Measurements from ENCODE around the gene KRTAP4-2.

The KRTAP4-2 gene

DNA sequence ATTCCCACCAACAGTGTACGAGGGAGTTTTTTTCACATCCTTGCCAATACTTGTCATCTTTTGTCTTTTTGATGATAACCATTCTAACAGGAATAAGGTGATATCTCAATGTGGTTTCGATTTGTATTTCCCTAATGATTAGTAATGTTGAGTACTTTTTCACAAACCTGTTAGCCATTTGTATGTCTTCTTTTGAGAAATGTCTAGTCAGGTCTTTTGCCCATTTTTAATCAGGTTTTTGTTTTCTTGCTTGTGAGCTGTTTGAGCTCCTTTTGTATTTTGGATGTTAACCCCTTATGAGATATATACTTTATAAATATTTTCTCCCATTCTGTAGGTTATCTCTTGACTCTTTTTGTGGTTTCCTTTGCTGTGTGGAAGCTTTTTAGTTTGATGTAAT lies 26.5 kb downstream of the KRTAP4-2 start:
- no peak for ATAC-seq
- no peak for TF ChIP-seq GLIS3 (CRISPR knock-in tag; IDR thresholded peaks at IDR 0.05)
- no peak for TF ChIP-seq ARNTL (CRISPR knock-in tag; IDR thresholded peaks at IDR 0.05; ENCODE audit: borderline replicate concordance, low read depth)
- no peak for TF ChIP-seq ISL1 (CRISPR knock-in tag; IDR thresholded peaks at IDR 0.05)
- no peak for TF ChIP-seq ZNF8 (CRISPR knock-in tag; IDR thresholded peaks at IDR 0.05)
- TF ChIP-seq PPARA (CRISPR knock-in tag; IDR thresholded peaks at IDR 0.05; ENCODE audit: borderline replicate concordance), result no peak
- no peak for TF ChIP-seq ZC3H10 (CRISPR knock-in tag; IDR thresholded peaks at IDR 0.05)
- no peak for TF ChIP-seq TCF4 (CRISPR knock-in tag; IDR thresholded peaks at IDR 0.05; ENCODE audit: borderline replicate concordance)
- TF ChIP-seq CSRNP3 (CRISPR knock-in tag; IDR thresholded peaks at IDR 0.05), result no peak
- no peak for TF ChIP-seq ZNF70 (CRISPR knock-in tag; IDR thresholded peaks at IDR 0.05)
- TF ChIP-seq ZFP30 (CRISPR knock-in tag; IDR thresholded peaks at IDR 0.05), result no peak
- TF ChIP-seq, protein P1, sequence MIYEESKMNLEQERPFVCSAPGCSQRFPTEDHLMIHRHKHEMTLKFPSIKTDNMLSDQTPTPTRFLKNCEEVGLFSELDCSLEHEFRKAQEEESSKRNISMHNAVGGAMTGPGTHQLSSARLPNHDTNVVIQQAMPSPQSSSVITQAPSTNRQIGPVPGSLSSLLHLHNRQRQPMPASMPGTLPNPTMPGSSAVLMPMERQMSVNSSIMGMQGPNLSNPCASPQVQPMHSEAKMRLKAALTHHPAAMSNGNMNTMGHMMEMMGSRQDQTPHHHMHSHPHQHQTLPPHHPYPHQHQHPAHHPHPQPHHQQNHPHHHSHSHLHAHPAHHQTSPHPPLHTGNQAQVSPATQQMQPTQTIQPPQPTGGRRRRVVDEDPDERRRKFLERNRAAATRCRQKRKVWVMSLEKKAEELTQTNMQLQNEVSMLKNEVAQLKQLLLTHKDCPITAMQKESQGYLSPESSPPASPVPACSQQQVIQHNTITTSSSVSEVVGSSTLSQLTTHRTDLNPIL (CRISPR knock-in tag; IDR thresholded peaks at IDR 0.05; ENCODE audit: low read depth), result no peak
- TF ChIP-seq, protein P2, sequence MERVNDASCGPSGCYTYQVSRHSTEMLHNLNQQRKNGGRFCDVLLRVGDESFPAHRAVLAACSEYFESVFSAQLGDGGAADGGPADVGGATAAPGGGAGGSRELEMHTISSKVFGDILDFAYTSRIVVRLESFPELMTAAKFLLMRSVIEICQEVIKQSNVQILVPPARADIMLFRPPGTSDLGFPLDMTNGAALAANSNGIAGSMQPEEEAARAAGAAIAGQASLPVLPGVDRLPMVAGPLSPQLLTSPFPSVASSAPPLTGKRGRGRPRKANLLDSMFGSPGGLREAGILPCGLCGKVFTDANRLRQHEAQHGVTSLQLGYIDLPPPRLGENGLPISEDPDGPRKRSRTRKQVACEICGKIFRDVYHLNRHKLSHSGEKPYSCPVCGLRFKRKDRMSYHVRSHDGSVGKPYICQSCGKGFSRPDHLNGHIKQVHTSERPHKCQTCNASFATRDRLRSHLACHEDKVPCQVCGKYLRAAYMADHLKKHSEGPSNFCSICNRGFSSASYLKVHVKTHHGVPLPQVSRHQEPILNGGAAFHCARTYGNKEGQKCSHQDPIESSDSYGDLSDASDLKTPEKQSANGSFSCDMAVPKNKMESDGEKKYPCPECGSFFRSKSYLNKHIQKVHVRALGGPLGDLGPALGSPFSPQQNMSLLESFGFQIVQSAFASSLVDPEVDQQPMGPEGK (CRISPR knock-in tag; IDR thresholded peaks at IDR 0.05; ENCODE audit: borderline replicate concordance), result no peak
- no peak for TF ChIP-seq ZFP3 (CRISPR knock-in tag; IDR thresholded peaks at IDR 0.05)
- no peak for TF ChIP-seq POU6F1 (CRISPR knock-in tag; IDR thresholded peaks at IDR 0.05; ENCODE audit: borderline replicate concordance, low read depth)
- no peak for TF ChIP-seq OSR1 (CRISPR knock-in tag; IDR thresholded peaks at IDR 0.05)

GRCh38 chr17:41150026-41150425 lies 28.0 kb downstream of the KRTAP4-2 start:
- TF ChIP-seq ZFP3 (CRISPR knock-in tag; IDR thresholded peaks at IDR 0.05), result no peak
- TF ChIP-seq, protein P3, sequence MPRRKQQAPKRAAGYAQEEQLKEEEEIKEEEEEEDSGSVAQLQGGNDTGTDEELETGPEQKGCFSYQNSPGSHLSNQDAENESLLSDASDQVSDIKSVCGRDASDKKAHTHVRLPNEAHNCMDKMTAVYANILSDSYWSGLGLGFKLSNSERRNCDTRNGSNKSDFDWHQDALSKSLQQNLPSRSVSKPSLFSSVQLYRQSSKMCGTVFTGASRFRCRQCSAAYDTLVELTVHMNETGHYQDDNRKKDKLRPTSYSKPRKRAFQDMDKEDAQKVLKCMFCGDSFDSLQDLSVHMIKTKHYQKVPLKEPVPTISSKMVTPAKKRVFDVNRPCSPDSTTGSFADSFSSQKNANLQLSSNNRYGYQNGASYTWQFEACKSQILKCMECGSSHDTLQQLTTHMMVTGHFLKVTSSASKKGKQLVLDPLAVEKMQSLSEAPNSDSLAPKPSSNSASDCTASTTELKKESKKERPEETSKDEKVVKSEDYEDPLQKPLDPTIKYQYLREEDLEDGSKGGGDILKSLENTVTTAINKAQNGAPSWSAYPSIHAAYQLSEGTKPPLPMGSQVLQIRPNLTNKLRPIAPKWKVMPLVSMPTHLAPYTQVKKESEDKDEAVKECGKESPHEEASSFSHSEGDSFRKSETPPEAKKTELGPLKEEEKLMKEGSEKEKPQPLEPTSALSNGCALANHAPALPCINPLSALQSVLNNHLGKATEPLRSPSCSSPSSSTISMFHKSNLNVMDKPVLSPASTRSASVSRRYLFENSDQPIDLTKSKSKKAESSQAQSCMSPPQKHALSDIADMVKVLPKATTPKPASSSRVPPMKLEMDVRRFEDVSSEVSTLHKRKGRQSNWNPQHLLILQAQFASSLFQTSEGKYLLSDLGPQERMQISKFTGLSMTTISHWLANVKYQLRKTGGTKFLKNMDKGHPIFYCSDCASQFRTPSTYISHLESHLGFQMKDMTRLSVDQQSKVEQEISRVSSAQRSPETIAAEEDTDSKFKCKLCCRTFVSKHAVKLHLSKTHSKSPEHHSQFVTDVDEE (CRISPR knock-in tag; IDR thresholded peaks at IDR 0.05), result no peak
- no peak for TF ChIP-seq BACH2 (CRISPR knock-in tag; IDR thresholded peaks at IDR 0.05; ENCODE audit: borderline replicate concordance)
- no peak for TF ChIP-seq ZNF70 (CRISPR knock-in tag; IDR thresholded peaks at IDR 0.05)
- TF ChIP-seq GLIS3 (CRISPR knock-in tag; IDR thresholded peaks at IDR 0.05), result no peak
- TF ChIP-seq PPARA (CRISPR knock-in tag; IDR thresholded peaks at IDR 0.05; ENCODE audit: borderline replicate concordance), result no peak
- TF ChIP-seq POU6F1 (CRISPR knock-in tag; IDR thresholded peaks at IDR 0.05; ENCODE audit: borderline replicate concordance, low read depth), result no peak
- TF ChIP-seq TCF4 (CRISPR knock-in tag; IDR thresholded peaks at IDR 0.05; ENCODE audit: borderline replicate concordance), result no peak
- TF ChIP-seq, protein P1 (CRISPR knock-in tag; IDR thresholded peaks at IDR 0.05; ENCODE audit: low read depth), result no peak
- no peak for ATAC-seq

Data from SK-N-SH treated with all-trans-retinoic acid at 6 μM for 48 hours (cell line).